H9 (cell line): ENCODE measurements around the gene SPAG7. TPM values are rescaled to one million over a fixed set of nuclear protein-coding genes. Genes with fewer than 3 reads are reported as not detected.

Experiments
- DNase-seq: peaks from one replicate; pipeline ENCODE4 v3.0.0-alpha.2; 2017
- H2AFZ ChIP-seq: one replicate; pipeline ENCODE4 v1.6.1; 2013; ENCODE audit warnings: mild to moderate bottlenecking, low read length, control low read depth, moderate library complexity
- H2AK5ac ChIP-seq: 2 replicates; pipeline ENCODE4 v1.6.1; 2013; ENCODE audit warnings: low read length, control low read depth, mixed read lengths; ENCODE audit not compliant: insufficient read length
- H2BK120ac ChIP-seq: one replicate; pipeline ENCODE4 v1.6.1; 2013; ENCODE audit warnings: low read depth, mild to moderate bottlenecking, low read length, control low read depth, inconsistent platforms; ENCODE audit not compliant: poor library complexity, severe bottlenecking
- H2BK12ac ChIP-seq: 2 replicates; pipeline ENCODE4 v1.6.1; 2013; ENCODE audit warnings: low read length, control low read depth, mixed read lengths, low read depth; ENCODE audit not compliant: insufficient read length
- H2BK15ac ChIP-seq: 2 replicates; pipeline ENCODE4 v1.6.1; 2013; ENCODE audit warnings: low read depth, low read length, control low read depth
- H2BK20ac ChIP-seq: one replicate; pipeline ENCODE4 v1.6.1; 2013; ENCODE audit warnings: low read depth, mild to moderate bottlenecking, low read length, control low read depth, inconsistent platforms; ENCODE audit not compliant: poor library complexity, severe bottlenecking
- H2BK5ac ChIP-seq: 2 replicates; pipeline ENCODE4 v1.6.1; 2013; ENCODE audit warnings: low read length, control low read depth, mixed read lengths; ENCODE audit not compliant: insufficient read length
- H3K14ac ChIP-seq: 2 replicates; pipeline ENCODE4 v1.6.1; 2013; ENCODE audit warnings: low read length, control low read depth; ENCODE audit not compliant: insufficient read depth
- H3K18ac ChIP-seq: 2 replicates; pipeline ENCODE4 v1.6.1; 2013; ENCODE audit warnings: low read depth, mild to moderate bottlenecking, mixed read lengths, low read length, control low read depth; ENCODE audit not compliant: insufficient read length
- H3K23ac ChIP-seq: 2 replicates; pipeline ENCODE4 v1.6.1; 2013; ENCODE audit warnings: low read length, control low read depth, mixed read lengths, low read depth; ENCODE audit not compliant: insufficient read length
- H3K23me2 ChIP-seq: 2 replicates; pipeline ENCODE4 v1.6.1; 2013; ENCODE audit warnings: low read depth, mild to moderate bottlenecking, mixed read lengths, low read length, control low read depth; ENCODE audit not compliant: insufficient read length, poor library complexity, severe bottlenecking
- H3K27ac ChIP-seq: 2 replicates; pipeline ENCODE4 v1.5.1; 2013; ENCODE audit warnings: low read length, control low read depth, mixed read lengths, low read depth; ENCODE audit not compliant: insufficient read length
- H3K27me3 ChIP-seq: 2 replicates; pipeline ENCODE4 v1.6.1; 2013; ENCODE audit warnings: low read length, control low read depth, inconsistent platforms; ENCODE audit not compliant: insufficient read depth
- H3K4ac ChIP-seq: 2 replicates; pipeline ENCODE4 v1.6.1; 2013; ENCODE audit warnings: low read depth, mild to moderate bottlenecking, control low read depth, inconsistent platforms, low read length, moderate library complexity
- H3K4me1 ChIP-seq: 2 replicates; pipeline ENCODE4 v1.6.1; 2013; ENCODE audit warnings: low read length, control low read depth, inconsistent platforms; ENCODE audit not compliant: insufficient read depth
- H3K4me2 ChIP-seq: 2 replicates; pipeline ENCODE4 v1.6.1; 2013; ENCODE audit warnings: low read length, control low read depth, mixed read lengths; ENCODE audit not compliant: insufficient read length, insufficient read depth
- H3K56ac ChIP-seq: 2 replicates; pipeline ENCODE4 v1.6.1; 2013; ENCODE audit warnings: low read depth, mild to moderate bottlenecking, mixed read lengths, low read length, control low read depth; ENCODE audit not compliant: insufficient read length
- H3K79me1 ChIP-seq: 2 replicates; pipeline ENCODE4 v1.6.1; 2013; ENCODE audit warnings: low read depth, mild to moderate bottlenecking, moderate library complexity, low read length, control low read depth, inconsistent platforms; ENCODE audit not compliant: insufficient read depth, poor library complexity, severe bottlenecking
- H3K79me2 ChIP-seq: 2 replicates; pipeline ENCODE4 v1.6.1; 2013; ENCODE audit warnings: low read length, control low read depth, inconsistent platforms; ENCODE audit not compliant: insufficient read depth
- H3K9ac ChIP-seq: 2 replicates; pipeline ENCODE4 v1.6.1; 2013; ENCODE audit warnings: low read length, control low read depth, mixed read lengths; ENCODE audit not compliant: insufficient read length; ENCODE audit errors: extremely low read depth
- H3K9me3 ChIP-seq: one replicate; pipeline ENCODE4 v1.6.1; 2013; ENCODE audit warnings: low read depth, low read length, inconsistent platforms; ENCODE audit not compliant: control insufficient read depth
- H3T11ph ChIP-seq: one replicate; pipeline ENCODE4 v1.6.1; 2013; ENCODE audit warnings: mild to moderate bottlenecking, low read length, control low read depth, inconsistent platforms
- H4K20me1 ChIP-seq: one replicate; pipeline ENCODE4 v1.6.1; 2013; ENCODE audit not compliant: control insufficient read depth, insufficient read length, insufficient read depth
- H4K5ac ChIP-seq: 2 replicates; pipeline ENCODE4 v1.6.1; 2013; ENCODE audit warnings: low read depth, mild to moderate bottlenecking, mixed read lengths, low read length, control low read depth; ENCODE audit not compliant: insufficient read length
- H4K8ac ChIP-seq: replicated peaks from 2 replicates; pipeline ENCODE4 v1.6.1; 2013; ENCODE audit warnings: low read length, control low read depth, mixed read lengths, low read depth; ENCODE audit not compliant: insufficient read length
- H4K91ac ChIP-seq: 2 replicates; pipeline ENCODE4 v1.6.1; 2013; ENCODE audit warnings: low read depth, mild to moderate bottlenecking, moderate library complexity, mixed read lengths, low read length, control low read depth; ENCODE audit not compliant: insufficient read length
- H3K27ac Mint-ChIP-seq, 3 experiments: 2 replicates in 2 of 3; 3 replicates in 1 of 3; pipeline ENCODE4 v1.8.0; 2020 to 2021; ENCODE audit warnings: mixed read lengths in 3 of 3, mild to moderate bottlenecking in 1 of 3, moderate library complexity in 1 of 3
- H3K27me3 Mint-ChIP-seq: 2 replicates; pipeline ENCODE4 v1.8.0; 2021; ENCODE audit warnings: low read depth, mild to moderate bottlenecking, moderate library complexity, mixed read lengths
- H3K36me3 Mint-ChIP-seq, 3 experiments: 2 replicates in 2 of 3; 3 replicates in 1 of 3; pipeline ENCODE4 v1.8.0; 2020 to 2021; ENCODE audit warnings: low read depth in 3 of 3, mixed read lengths in 3 of 3; ENCODE audit not compliant: insufficient read depth in 1 of 3
- H3K4me1 Mint-ChIP-seq, 2 experiments: 2 replicates each; pipeline ENCODE4 v1.8.0; 2020; ENCODE audit warnings: mixed read lengths in 2 of 2
- H3K4me3 Mint-ChIP-seq, 2 experiments: 2 replicates in 1 of 2; 3 replicates in 1 of 2; pipeline ENCODE4 v1.8.0; 2020 to 2021; ENCODE audit warnings: mild to moderate bottlenecking in 2 of 2, mixed read lengths in 2 of 2, moderate library complexity in 1 of 2
- H3K9me3 Mint-ChIP-seq, 2 experiments: 2 replicates in 1 of 2; 3 replicates in 1 of 2; pipeline ENCODE4 v1.8.0; 2020; ENCODE audit warnings: mild to moderate bottlenecking in 2 of 2, mixed read lengths in 2 of 2, moderate library complexity in 1 of 2
- CTCF ChIP-seq: fragments of 200-600 bp; sonication (generic); conservative IDR thresholded peaks from 3 replicates; pipeline ENCODE4 v1.8.0; 2021; ENCODE audit warnings: antibody characterized with exemption, mild to moderate bottlenecking
- WGBS: extraction: QIAGEN DNeasy Blood & Tissue Kit; methylation state at CpG from one replicate; pipeline ENCODE4 v1.1.7; 2013; ENCODE audit warnings: missing lambda C conversion rate, low lambda C conversion rate, mixed read lengths; ENCODE audit not compliant: insufficient read length; ENCODE audit errors: extremely low coverage; 5-methylcytosine and 5-hydroxymethylcytosine counted together
- total RNA-seq: library from RNA; stranded (reverse); gene quantifications from 2 replicates; pipeline ENCODE4 v1.2.1, GENCODE V29; 2021

Gene SPAG7
- total RNA-seq, 1 experiment from 2014 or later: 102 TPM

- Histone ChIP-seq H3K23ac (no peak within 1 kb of the TSS), H2BK15ac (no peak within 1 kb of the TSS), H3K79me1 (peaks cover 4% of the 10 kb centered on the region), H3K4me1 (peaks cover 4% of the 10 kb centered on the region; the same call in 1 of the 2 replicates), H2AFZ (no peak within 1 kb of the TSS), H2AK5ac (no peak within 1 kb of the TSS), H3K9ac (peak within 1 kb of the TSS; percentile 6), H3K23me2 (peaks cover 23% of the 10 kb centered on the region), H3K27ac (no peak within 1 kb of the TSS), H3K27me3 (no peaks in the 10 kb centered on the region), H3K18ac (peak within 1 kb of the TSS; percentile 80), H2BK20ac (no peak within 1 kb of the TSS), H2BK12ac (no peak within 1 kb of the TSS), H4K8ac (no peak within 1 kb of the TSS), H3T11ph (no peak within 1 kb of the TSS), H3K14ac (peak within 1 kb of the TSS; percentile 49; the same call in 1 of the 2 replicates), H4K5ac (no peak within 1 kb of the TSS), H4K20me1 (no peaks in the 10 kb centered on the region), H4K91ac (no peak within 1 kb of the TSS), H3K9me3 (no peaks in the 10 kb centered on the region), H3K56ac (no peak within 1 kb of the TSS), H2BK120ac (no peak within 1 kb of the TSS), H3K79me2 (peaks cover 13% of the 10 kb centered on the region; the same call in 1 of the 2 replicates), H3K4me2 (peak within 1 kb of the TSS; percentile 72), H2BK5ac (no peak within 1 kb of the TSS), H3K4ac (no peak within 1 kb of the TSS)
- no peak for TF ChIP-seq CTCF
- H3K27me3 Mint-ChIP-seq: no peaks in the 10 kb centered on the region
- H3K36me3 Mint-ChIP-seq: peaks cover 10 to 17% (median 13%) of the 10 kb centered on the region in 3 experiments
- no CpG with 5 or more reads among the region's 7 CpGs for WGBS
- H3K9me3 Mint-ChIP-seq: peaks cover 0 to 2% of the 10 kb centered on the region in 2 experiments; a peak in 1 of 5 replicates
- DNase-seq: peak; percentile 68
- H3K27ac Mint-ChIP-seq: peak within 1 kb of the TSS; percentile 84 to 94 (median 93)
- peaks cover 35 to 36% of the 10 kb centered on the region in 2 experiments for H3K4me1 Mint-ChIP-seq
- peak within 1 kb of the TSS; percentile 87 to 95 for H3K4me3 Mint-ChIP-seq
Observed at GRCh38 chr17:4950746-4951204, 16.8 kb downstream of the SPAG7 start, which contains the start of gene ENO3. TSS of gene ENO3 (plus strand) at chr17:4951119. CDS start at chr17:4951830, 711 bp downstream.
